CD4-positive, alpha-beta T cell (primary cell): ENCODE measurements around the gene CABCOCO1. TPM values are rescaled to one million over a fixed set of nuclear protein-coding genes. Genes with fewer than 3 reads are reported as not detected.

Source experiments
- ATAC-seq: fragments of 200-7000 bp; cut with Tn5 transposase; one replicate; pipeline ENCODE4 v1.10.0; 2022; ENCODE audit warnings: mild to moderate bottlenecking; ENCODE audit not compliant: poor library complexity
- CTCF ChIA-PET: fragments of 350-600 bp; sonication (Branson Sonifier 250); formaldehyde crosslinking; loops from one replicate; lab custom pipeline; 2021; ENCODE audit warnings: antibody characterized with exemption, inconsistent platforms; lab: Charles Lee
- POLR2A ChIA-PET: fragments of 350-600 bp; sonication (Branson Sonifier 250); formaldehyde crosslinking; loops from one replicate; lab custom pipeline; 2021; ENCODE audit warnings: antibody characterized with exemption, inconsistent platforms; lab: Charles Lee
- DNase-seq, 14 experiments: peaks; one replicate each; pipeline ENCODE4 v3.0.0-alpha.2; 2013 to 2020; ENCODE audit warnings: mixed read lengths in 2 of 14
- H3K27ac ChIP-seq, 2 donors: one replicate each; pipeline versions ENCODE4 v1.5.1 to v1.7.0; 2013; ENCODE audit warnings: low read length in 2 of 2, low read depth in 1 of 2, mild to moderate bottlenecking in 1 of 2
- H3K27me3 ChIP-seq, 2 experiments: 1 replicate in 1 of 2; 2 replicates in 1 of 2; pipeline versions ENCODE4 v1.6.1 to v1.7.0; 2013; ENCODE audit warnings: low read length in 2 of 2, control low read depth in 1 of 2, mild to moderate bottlenecking in 1 of 2, moderate library complexity in 1 of 2; ENCODE audit not compliant: insufficient read depth in 2 of 2, control insufficient read depth in 1 of 2
- H3K36me3 ChIP-seq: one replicate; pipeline ENCODE4 v1.6.1; 2013; ENCODE audit warnings: low read length, control low read depth; ENCODE audit not compliant: insufficient read depth
- H3K4me1 ChIP-seq: one replicate; pipeline ENCODE4 v1.6.1; 2013; ENCODE audit warnings: low read length, control low read depth; ENCODE audit not compliant: insufficient read depth
- H3K4me3 ChIP-seq: one replicate; pipeline ENCODE4 v1.5.1; 2013; ENCODE audit warnings: mild to moderate bottlenecking, low read length, moderate library complexity
- H3K9me3 ChIP-seq, 2 experiments: 1 replicate in 1 of 2; 2 replicates in 1 of 2; pipeline versions ENCODE4 v1.6.1 to v1.7.0; 2013; ENCODE audit warnings: low read length in 2 of 2, mild to moderate bottlenecking in 2 of 2, control low read depth in 1 of 2, moderate library complexity in 1 of 2; ENCODE audit not compliant: control insufficient read depth in 1 of 2, insufficient read depth in 1 of 2
- H3K27ac Mint-ChIP-seq: one replicate; pipeline ENCODE4 v1.8.0; 2020; ENCODE audit warnings: mixed read lengths
- H3K27me3 Mint-ChIP-seq: one replicate; pipeline ENCODE4 v1.8.0; 2021; ENCODE audit warnings: mixed read lengths
- H3K36me3 Mint-ChIP-seq: one replicate; pipeline ENCODE4 v1.8.0; 2021; ENCODE audit warnings: low read depth, mixed read lengths
- H3K4me1 Mint-ChIP-seq: one replicate; pipeline ENCODE4 v1.8.0; 2021; ENCODE audit warnings: low read depth, mixed read lengths
- H3K4me3 Mint-ChIP-seq: one replicate; pipeline ENCODE4 v1.8.0; 2020; ENCODE audit warnings: mild to moderate bottlenecking, mixed read lengths
- H3K9me3 Mint-ChIP-seq: one replicate; pipeline ENCODE4 v1.8.0; 2020; ENCODE audit warnings: mixed read lengths
- CTCF ChIP-seq: fragments of 200-600 bp; IDR thresholded peaks from one replicate; pipeline ENCODE4 v1.8.0; 2022; ENCODE audit warnings: antibody characterized with exemption, mild to moderate bottlenecking
- intact Hi-C, 2 experiments: fragments of 100-400 bp; cut with DNase I in 1 of 2; cut with micrococcal nuclease in 1 of 2; formaldehyde crosslinking; loops; one replicate each; pipeline versions ENCODE4 v1.15.1 to v1.9.0; 2023 to 2025; cut with DNase I, micrococcal nuclease
- total RNA-seq, 174 experiments: library from RNA in 2 of 174; stranded (reverse) in 2 of 174; gene quantifications; one replicate each; pipeline ENCODE4 v1.2.3 and lab custom pipeline; 2021 to 2026

CABCOCO1 gene
- total RNA-seq, 2 experiments from 2014 or later = not detected

GRCh38 chr10:61798713-61799112, 136.0 kb downstream of the CABCOCO1 start:
- Histone ChIP-seq H3K27ac (no peak overlapping the region), H3K36me3 (no peaks in the 10 kb centered on the region), H3K4me1 (no peaks in the 10 kb centered on the region), H3K9me3 (no peaks in the 10 kb centered on the region), H3K27me3 (no peaks in the 10 kb centered on the region), H3K4me3 (no peak overlapping the region)
- ATAC-seq = no peak
- Mint-ChIP-seq H3K4me1 (no peaks in the 10 kb centered on the region), H3K27me3 (no peaks in the 10 kb centered on the region), H3K9me3 (no peaks in the 10 kb centered on the region), H3K4me3 (no peak overlapping the region), H3K36me3 (no peaks in the 10 kb centered on the region), H3K27ac (no peak overlapping the region)
- intact Hi-C loops = no loop called here
- no peak for DNase-seq
- ChIA-PET POLR2A (no interaction called here), CTCF (no interaction called here)
- no peak for TF ChIP-seq CTCF

GRCh38 chr10:61801484-61801883, 138.8 kb downstream of the CABCOCO1 start:
- no peaks in the 10 kb centered on the region for H3K27me3 Mint-ChIP-seq
- H3K9me3 Mint-ChIP-seq = no peaks in the 10 kb centered on the region
- Histone ChIP-seq H3K27ac (no peak overlapping the region), H3K36me3 (no peaks in the 10 kb centered on the region), H3K4me1 (no peaks in the 10 kb centered on the region), H3K9me3 (no peaks in the 10 kb centered on the region), H3K27me3 (no peaks in the 10 kb centered on the region), H3K4me3 (no peak overlapping the region)
- POLR2A ChIA-PET = no interaction called here
- no peak overlapping the region for H3K4me3 Mint-ChIP-seq
- ATAC-seq (no peak), DNase-seq (no peak)
- no peaks in the 10 kb centered on the region for H3K36me3 Mint-ChIP-seq
- no peak for TF ChIP-seq CTCF
- CTCF ChIA-PET = no interaction called here
- no peaks in the 10 kb centered on the region for H3K4me1 Mint-ChIP-seq
- no peak overlapping the region for H3K27ac Mint-ChIP-seq
- intact Hi-C loops = no loop called here

GRCh38 chr10:61803269-61803668, 140.5 kb downstream of the CABCOCO1 start:
- Histone ChIP-seq H3K9me3 (no peaks in the 10 kb centered on the region), H3K4me3 (no peak overlapping the region), H3K27ac (no peak overlapping the region), H3K4me1 (no peaks in the 10 kb centered on the region), H3K27me3 (no peaks in the 10 kb centered on the region), H3K36me3 (no peaks in the 10 kb centered on the region)
- no peak for TF ChIP-seq CTCF
- no peak for DNase-seq
- Mint-ChIP-seq H3K4me3 (no peak overlapping the region), H3K27ac (no peak overlapping the region), H3K4me1 (no peaks in the 10 kb centered on the region), H3K9me3 (no peaks in the 10 kb centered on the region), H3K36me3 (no peaks in the 10 kb centered on the region), H3K27me3 (no peaks in the 10 kb centered on the region)
- intact Hi-C loops = no loop called here
- ChIA-PET CTCF (no interaction called here), POLR2A (no interaction called here)
- no peak for ATAC-seq
